ENCODE measurements around the gene TJP2.

- no peak for TF ChIP-seq POLR2AphosphoS5 (IDR thresholded peaks at IDR 0.05; ENCODE audit: insufficient read depth, low read depth, low read length)
- TF ChIP-seq POLR2A (IDR thresholded peaks at IDR 0.05; ENCODE audit: low read depth, low read length): no peak
- TF ChIP-seq JUN (IDR thresholded peaks at IDR 0.05; ENCODE audit: borderline replicate concordance, insufficient read depth, insufficient read length, low read depth): no peak
Measured at GRCh38 chr9:69191231-69191630, 17.2 kb downstream of the TJP2 start.

Measured in endothelial cell of umbilical vein (primary cell).